HG03565 (cell line): Measurements from ENCODE around the gene ZBTB7C.

Source experiments
- ATAC-seq: cut with Tn5 transposase; IDR thresholded peaks from one replicate; pipeline ENCODE4 v1.9.1; 2021; ENCODE audit warnings: mild to moderate bottlenecking, moderate library complexity; ENCODE audit not compliant: unreplicated experiment

The ZBTB7C gene

DNA sequence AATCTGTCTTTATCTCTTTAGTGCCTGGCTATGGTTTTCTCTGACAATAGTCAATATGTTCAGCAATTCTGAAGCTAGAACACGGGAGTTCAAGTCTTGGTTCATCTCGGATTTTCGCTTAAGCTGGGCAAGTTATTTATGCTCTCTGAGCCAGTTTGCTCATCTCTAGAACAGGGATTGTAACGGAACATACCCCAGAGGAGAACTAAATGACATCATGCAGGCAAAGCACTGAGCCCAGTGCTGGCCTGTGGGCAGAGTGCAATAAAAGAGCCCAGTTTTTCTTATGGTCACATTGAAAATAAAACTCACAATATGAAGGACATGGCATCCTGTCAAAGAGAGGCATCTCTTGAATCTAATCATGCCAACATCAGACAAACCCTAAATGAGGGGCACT lies 143.9 kb downstream of the ZBTB7C start:
- ATAC-seq, result no peak

DNA sequence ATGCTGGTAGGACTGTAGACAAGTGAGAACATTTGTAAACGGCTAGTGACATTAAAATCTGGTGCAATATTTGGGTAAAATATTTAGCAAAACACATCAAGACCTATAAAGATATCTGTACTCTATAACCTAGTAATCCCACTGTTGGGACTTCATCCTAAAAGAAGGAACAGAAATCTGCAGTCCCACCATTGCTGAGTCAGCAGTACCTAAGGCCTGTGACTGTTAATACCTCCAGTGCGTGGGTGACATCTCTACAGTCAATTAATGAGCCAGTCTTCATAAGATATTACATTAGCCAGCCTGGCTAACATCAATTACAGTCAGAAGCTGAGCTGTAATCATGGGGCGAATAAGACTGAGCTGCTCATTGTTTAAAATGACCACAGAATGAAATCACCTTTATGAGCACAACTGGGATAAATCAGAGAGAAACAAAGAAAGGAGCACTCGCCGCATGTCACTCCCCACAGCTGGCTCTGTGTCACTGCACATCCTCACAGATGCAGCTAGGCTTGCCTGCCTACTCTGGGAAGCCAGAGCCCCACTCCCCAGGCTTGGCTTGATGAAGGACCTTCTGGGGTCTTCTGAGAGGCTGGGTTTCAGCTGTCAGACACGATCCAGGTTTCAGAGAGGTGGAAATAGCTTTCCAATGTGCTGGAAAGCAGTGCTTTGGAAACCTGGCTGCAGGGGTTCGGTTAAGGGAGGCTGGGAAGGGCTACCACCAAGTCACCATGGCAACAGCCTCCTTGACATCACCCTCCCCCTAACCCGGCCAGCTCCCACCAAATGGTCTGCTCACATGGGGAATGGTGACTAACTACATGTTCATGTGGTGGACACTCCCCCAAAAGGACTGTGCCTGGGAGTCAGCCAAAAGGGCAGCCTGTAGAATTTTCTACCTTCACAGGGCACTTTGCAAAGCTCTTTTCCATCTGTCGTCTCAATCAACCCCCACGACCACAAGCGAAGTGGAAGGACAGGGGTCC lies 145.0 kb downstream of the ZBTB7C start:
- ATAC-seq, result no peak

GRCh38 chr18:48263192-48263853 lies 145.9 kb downstream of the ZBTB7C start:
- ATAC-seq, result no peak

DNA sequence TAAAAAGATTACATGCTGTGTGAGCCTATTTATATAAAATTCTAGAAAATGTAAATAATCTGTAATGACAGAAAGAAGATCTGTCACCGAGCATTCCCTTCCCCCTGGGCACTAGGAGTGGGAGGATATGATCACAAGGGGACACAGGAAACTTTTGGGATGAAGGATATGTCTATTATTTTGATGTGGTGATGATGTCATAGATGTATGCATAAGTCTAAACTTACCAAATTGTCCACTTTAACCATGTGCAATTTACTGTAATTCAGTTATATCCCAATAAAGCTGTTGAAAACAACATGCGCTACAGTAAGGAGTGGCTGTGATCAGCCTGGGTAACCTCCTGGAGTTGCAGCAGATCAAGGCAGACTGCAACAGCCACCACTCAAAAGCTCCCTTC lies 148.9 kb downstream of the ZBTB7C start:
- no peak for ATAC-seq

DNA sequence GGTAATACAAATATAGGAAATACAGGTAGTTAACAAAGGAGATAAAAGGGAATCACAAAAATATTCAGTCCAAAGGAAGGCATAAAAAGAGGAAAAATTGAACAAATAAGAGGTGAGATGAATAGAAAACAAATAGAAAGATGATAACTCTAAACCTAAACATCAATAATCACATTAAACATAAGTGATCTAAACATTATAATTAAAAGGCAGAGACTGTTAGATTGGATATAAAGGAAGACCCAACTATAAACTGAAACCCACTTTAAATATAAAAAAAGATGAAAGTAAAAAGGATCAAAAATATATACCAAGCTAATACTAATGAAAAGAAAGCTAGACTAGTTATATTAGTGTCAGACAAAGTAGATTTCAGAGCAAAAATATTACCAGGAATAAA lies 152.3 kb downstream of the ZBTB7C start:
- ATAC-seq, result no peak

DNA sequence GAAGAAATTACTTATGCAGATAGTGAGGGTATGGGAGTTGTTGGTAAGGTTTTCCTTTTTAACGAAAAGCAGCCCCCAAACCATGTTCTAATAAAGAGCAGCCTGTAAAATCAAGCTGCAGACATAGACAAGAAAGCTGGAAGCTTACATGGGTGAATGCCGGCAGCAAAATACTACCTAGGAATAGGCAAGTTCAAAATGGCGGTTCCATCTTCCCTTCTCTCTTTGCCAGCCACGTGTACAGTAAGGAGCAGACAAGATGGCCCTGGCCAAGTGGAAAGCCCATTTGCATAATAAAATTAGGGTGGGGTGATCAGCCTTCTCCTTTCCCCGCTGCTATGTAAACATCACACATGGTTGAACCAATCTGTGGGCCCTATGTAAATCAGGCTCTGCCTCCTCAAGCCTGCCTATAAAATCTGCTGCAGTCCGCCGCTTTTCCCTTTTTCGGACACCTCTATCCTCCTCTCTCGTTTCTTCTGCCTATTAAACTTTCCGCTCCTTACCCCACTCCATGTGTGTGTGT lies 155.0 kb downstream of the ZBTB7C start:
- no peak for ATAC-seq

DNA sequence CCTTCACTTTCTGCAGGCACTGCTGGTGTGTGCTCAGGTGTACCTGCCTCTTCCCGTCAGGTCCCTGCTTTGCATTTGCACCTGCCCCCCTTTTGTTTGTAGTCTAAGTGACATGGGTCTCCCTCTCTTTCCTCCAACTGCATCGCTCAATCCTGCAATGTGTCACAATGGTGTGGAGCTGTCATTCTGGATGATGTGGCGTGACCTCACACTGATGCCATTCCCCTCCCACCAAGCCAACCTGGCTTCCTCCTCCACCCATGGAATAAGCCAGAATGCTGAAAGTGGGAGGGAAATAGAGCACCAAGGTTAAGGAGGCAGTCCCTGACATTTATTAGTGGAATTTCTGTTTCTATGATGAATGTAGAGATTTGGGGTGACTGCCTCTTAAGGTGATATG lies 156.7 kb downstream of the ZBTB7C start:
- ATAC-seq, result no peak

DNA sequence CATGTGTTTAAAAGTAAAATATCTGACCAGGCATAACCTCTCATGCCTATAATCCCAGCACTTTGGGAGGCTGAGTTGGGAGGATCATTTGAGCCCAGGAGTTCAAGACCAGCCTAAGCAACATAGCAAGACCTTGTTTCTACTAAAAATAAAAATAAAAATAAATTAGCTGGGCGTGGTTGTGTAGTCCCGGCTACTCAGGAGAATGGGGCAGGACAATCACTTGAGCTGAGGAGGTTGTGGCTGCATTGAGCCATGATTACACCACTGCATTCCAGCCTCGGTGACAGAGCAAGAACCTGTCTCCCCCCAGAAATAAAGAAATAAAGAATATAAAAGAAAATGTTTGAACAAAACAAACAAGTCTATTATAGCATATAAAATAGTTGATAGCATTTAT lies 158.3 kb downstream of the ZBTB7C start:
- ATAC-seq, result no peak

GRCh38 chr18:48250362-48250907 lies 158.7 kb downstream of the ZBTB7C start:
- no peak for ATAC-seq

DNA sequence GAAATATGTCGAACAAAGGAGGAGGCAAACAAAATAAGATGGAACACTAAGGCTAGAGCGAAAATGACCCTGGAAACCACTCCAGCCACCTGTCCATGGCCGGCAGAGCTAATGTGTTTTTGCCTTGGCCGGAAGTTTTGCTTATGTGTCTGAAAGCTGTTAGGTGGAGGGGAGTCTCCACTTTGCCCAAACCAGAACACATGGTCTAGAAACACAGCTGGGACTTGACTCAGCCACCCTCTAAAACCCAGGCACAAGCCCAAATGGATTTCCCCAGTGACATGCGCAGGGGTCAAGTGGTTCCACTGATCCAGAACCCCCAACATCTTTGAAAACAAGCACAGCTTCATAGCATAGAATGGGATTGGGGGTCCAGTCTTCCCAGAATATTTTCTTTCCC lies 159.3 kb downstream of the ZBTB7C start:
- no peak for ATAC-seq

DNA sequence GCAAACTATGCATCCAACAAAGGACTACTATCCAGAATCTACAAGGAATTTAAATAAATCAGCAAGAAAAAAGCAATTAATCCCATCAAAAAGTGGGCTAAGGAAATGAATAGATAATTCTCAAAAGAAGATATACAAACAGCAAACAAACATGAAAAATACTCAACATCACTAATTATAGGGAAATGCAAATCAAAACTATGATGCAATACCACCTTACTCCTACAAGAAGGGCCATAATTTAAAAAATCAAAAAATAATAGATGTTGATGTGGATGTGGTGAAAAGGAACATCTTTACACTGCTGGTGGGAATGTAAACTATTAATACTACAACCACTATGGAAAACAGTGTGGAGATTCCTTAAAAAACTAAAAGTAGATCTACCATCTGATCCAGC lies 164.7 kb downstream of the ZBTB7C start:
- ATAC-seq, result no peak

DNA sequence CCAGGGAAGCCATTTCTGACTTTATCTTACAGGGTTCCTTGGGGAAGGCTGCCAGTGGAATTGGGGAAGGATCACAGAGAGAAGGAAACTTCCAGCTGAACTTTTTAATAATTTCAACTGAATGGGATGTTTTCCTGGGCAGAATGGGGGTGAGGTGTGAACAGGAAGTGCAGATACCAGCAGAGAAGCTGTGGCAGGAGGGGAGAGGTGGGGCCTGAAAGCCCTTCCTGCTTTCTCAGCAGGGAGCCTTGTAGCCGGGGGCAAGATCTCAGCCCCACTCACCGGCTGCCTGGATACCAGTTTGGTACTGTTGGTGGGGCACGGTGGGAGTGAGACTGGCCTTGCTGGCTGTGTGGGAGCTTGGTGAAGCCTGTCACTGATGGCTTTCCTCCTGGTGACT lies 170.5 kb downstream of the ZBTB7C start:
- ATAC-seq, result no peak

- no peak for ATAC-seq
Measured at GRCh38 chr18:48238206-48238605, 171.0 kb downstream of the ZBTB7C start.

DNA sequence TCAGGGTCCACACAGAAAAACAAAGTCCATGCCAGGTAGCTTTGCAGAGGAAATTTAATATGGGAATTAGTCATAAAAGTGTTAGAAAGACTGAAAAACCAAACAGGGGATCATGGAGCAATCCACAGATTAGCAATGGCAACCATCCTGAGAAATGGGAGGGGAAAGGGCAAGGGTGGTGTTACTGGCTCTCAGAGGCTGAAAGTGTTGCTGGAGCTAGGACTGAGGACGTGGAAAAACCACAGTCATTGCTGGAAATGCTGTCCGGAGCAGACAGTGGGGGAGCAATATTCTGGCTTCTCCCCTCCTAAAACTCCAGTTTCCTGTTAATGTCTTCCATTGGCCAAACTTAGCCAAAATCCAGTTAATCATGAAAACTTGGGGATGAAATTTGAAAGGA lies 172.4 kb downstream of the ZBTB7C start:
- no peak for ATAC-seq

DNA sequence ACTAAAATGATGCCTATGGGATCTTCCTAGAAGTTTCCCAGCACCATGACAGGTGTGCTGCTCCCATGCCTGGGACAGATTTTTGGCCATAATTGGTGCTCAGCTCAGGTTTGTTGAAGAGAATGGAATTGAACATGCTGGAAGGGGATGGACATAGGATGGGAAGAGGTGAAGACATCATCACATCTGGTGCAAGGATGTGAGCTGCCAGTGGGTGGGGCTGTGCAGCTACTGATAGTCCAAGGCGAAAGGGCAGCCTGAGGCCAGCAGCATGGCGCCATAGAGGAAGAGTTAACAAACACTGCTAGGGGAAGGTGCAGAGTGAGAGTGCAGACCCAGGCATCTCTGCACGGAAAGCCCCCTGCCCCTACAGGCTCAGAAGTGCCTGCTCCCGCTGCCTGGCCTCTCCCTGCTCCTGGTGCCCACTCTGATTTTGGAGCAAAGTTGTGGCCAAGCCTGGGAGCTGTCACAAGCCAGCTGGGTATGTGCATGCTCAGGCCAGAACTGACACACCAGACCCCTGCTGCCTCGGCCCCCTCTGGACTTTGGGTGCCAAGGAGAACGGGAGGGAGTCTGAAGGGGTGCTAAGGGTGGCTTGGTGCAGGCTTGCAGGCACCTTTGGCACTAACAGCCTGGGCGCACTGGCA lies 178.6 kb downstream of the ZBTB7C start:
- no peak for ATAC-seq

GRCh38 chr18:48229552-48229981 lies 179.6 kb downstream of the ZBTB7C start:
- ATAC-seq, result no peak

DNA sequence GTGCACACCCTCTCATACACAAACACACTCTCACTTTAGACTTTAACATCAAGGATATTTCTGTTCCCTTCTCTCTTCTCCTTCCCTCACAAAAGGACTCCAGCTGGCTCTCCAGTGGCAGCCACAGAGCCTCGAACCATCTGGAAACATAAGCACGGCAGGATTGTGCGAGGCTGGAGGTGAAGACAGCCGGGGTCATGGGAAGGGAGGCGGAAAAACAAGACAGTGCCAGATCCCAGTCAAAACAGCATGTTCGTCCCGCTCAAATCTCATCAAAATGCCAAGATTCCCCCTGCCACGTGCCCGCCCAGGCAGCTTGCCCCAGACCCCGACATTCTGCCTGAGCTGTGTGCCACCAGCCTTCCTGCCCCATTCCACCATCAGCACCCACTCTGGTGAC lies 180.3 kb downstream of the ZBTB7C start:
- ATAC-seq, result no peak

- ATAC-seq, result no peak
Measured at GRCh38 chr18:48228301-48228715, 180.9 kb downstream of the ZBTB7C start.

- ATAC-seq, result no peak
Measured at GRCh38 chr18:48227206-48227605, 182.0 kb downstream of the ZBTB7C start.

DNA sequence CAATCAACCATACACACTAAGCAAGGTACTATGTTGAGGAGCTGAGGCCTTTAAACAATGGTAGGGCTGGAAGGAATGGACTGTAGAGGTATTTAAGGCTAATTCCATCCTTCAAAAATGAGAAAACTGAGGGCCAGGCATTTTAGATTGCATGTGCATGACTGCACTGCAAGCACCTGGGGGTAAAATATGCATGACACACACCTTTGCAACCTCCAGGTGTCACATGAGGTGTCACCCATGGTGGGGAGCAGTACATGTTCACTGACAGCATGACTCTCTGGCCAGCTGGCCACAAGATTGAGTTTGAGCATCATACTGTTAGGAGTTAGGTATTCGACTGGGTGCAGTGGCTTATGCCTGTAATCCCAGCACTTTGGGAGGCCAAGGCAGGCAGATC lies 182.8 kb downstream of the ZBTB7C start:
- ATAC-seq, result no peak

- ATAC-seq, result no peak
Measured at GRCh38 chr18:48222118-48222517, 187.1 kb downstream of the ZBTB7C start.
